CD4-positive, CD25-positive, alpha-beta regulatory T cell (primary cell): ENCODE measurements around the gene MAGI2. TPM values are rescaled to one million over a fixed set of nuclear protein-coding genes. Genes with fewer than 3 reads are reported as not detected.

Experiments
- ATAC-seq, 2 donors: fragments of 150-1000 bp; cut with Tn5 transposase; one replicate each; pipeline ENCODE4 v1.10.0; 2021; ENCODE audit warnings: low read depth in 2 of 2, moderate number of reproducible peaks in 2 of 2, moderate library complexity in 1 of 2
- DNase-seq, 3 donors: peaks; one replicate each; pipeline versions ENCODE4 v3.0.0 to v3.0.0-alpha.2; 2012 to 2022; ENCODE audit warnings: mixed read lengths in 1 of 3
- H3K27ac ChIP-seq: one replicate; pipeline ENCODE4 v1.7.0; 2013; ENCODE audit warnings: mild to moderate bottlenecking, low read length; ENCODE audit not compliant: insufficient read depth, poor library complexity, severe bottlenecking
- H3K27me3 ChIP-seq: one replicate; pipeline ENCODE4 v1.7.0; 2013; ENCODE audit warnings: low read length; ENCODE audit not compliant: control insufficient read depth, insufficient read depth
- H3K36me3 ChIP-seq: one replicate; pipeline ENCODE4 v1.7.0; 2013; ENCODE audit warnings: mild to moderate bottlenecking, low read length, moderate library complexity; ENCODE audit not compliant: control insufficient read depth, insufficient read depth
- H3K4me1 ChIP-seq: 2 replicates; pipeline ENCODE4 v1.7.0; 2013; ENCODE audit warnings: mild to moderate bottlenecking, low read length; ENCODE audit not compliant: insufficient read depth, control insufficient read depth, poor library complexity, severe bottlenecking
- H3K4me3 ChIP-seq: one replicate; pipeline ENCODE4 v1.7.0; 2013; ENCODE audit warnings: low read depth, mild to moderate bottlenecking, low read length, moderate library complexity
- H3K9me3 ChIP-seq, 2 experiments: 1 replicate in 1 of 2; 2 replicates in 1 of 2; pipeline ENCODE4 v1.7.0; 2013; ENCODE audit warnings: low read length in 2 of 2, mild to moderate bottlenecking in 1 of 2, moderate library complexity in 1 of 2; ENCODE audit not compliant: control insufficient read depth in 2 of 2
- H3K27ac Mint-ChIP-seq, 3 donors: one replicate each; pipeline ENCODE4 v1.8.0; 2020 to 2022; ENCODE audit warnings: mild to moderate bottlenecking in 3 of 3, mixed read lengths in 3 of 3, moderate library complexity in 2 of 3
- H3K27me3 Mint-ChIP-seq: one replicate; pipeline ENCODE4 v1.8.0; 2022; ENCODE audit warnings: mild to moderate bottlenecking, mixed read lengths
- H3K36me3 Mint-ChIP-seq: one replicate; pipeline ENCODE4 v1.8.0; 2020; ENCODE audit warnings: mixed read lengths
- H3K4me1 Mint-ChIP-seq, 4 donors: one replicate each; pipeline ENCODE4 v1.8.0; 2020 to 2022; ENCODE audit warnings: mixed read lengths in 4 of 4, mild to moderate bottlenecking in 1 of 4
- H3K4me3 Mint-ChIP-seq, 4 donors: one replicate each; pipeline ENCODE4 v1.8.0; 2020 to 2022; ENCODE audit warnings: mild to moderate bottlenecking in 4 of 4, mixed read lengths in 4 of 4, moderate library complexity in 3 of 4
- H3K9me3 Mint-ChIP-seq, 7 donors: one replicate each; pipeline ENCODE4 v1.8.0; 2020 to 2022; ENCODE audit warnings: mixed read lengths in 7 of 7, mild to moderate bottlenecking in 3 of 7, moderate library complexity in 2 of 7
- polyA plus RNA-seq, 4 donors: library from polyadenylated mRNA; unstranded; fragments of 300-500 nt; fragmentation: Illumina TruSeq; gene quantifications; one replicate each; pipeline ENCODE4 v1.2.3, GENCODE V29; 2021
- total RNA-seq: library from RNA; stranded (reverse); gene quantifications from one replicate; pipeline ENCODE4 v1.2.3, GENCODE V29; 2022

Gene MAGI2
- total and polyA plus RNA-seq, 5 donors from 2014 or later, result not detected

DNA sequence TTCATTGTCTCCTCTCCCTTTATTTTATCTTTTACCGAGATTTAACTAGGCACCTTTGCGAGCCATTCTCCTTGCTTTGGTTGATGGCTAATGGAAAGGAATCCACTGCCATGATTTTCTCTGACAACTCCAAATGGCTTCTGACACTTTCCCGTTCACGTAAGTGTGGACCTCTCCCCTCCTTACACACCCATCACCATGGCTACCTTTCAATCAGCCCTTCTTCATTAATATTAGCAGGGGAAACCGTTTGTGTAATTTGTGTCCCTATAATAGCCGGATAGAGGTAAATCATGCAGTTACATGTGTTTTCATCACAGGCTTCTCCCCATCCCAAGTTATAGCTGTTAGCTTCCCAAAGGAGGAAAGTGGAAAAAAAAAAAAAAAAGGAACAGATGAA is 767.3 kb downstream of the MAGI2 start:
- peaks cover 0 to 6% (median 2%) of the 10 kb centered on the region in 7 donors for H3K9me3 Mint-ChIP-seq
- H3K27ac Mint-ChIP-seq, result no peak overlapping the region
- no peaks in the 10 kb centered on the region for H3K4me1 Mint-ChIP-seq
- H3K27me3 ChIP-seq, result no peaks in the 10 kb centered on the region
- ATAC-seq (no peak), DNase-seq (no peak)
- H3K27me3 Mint-ChIP-seq, result no peaks in the 10 kb centered on the region
- no peaks in the 10 kb centered on the region for H3K9me3 ChIP-seq
- H3K36me3 Mint-ChIP-seq, result no peaks in the 10 kb centered on the region
- no peak overlapping the region for H3K4me3 Mint-ChIP-seq
- no peaks in the 10 kb centered on the region for H3K36me3 ChIP-seq
- no peak overlapping the region for H3K27ac ChIP-seq
- no peaks in the 10 kb centered on the region for H3K4me1 ChIP-seq
- no peak overlapping the region for H3K4me3 ChIP-seq

DNA sequence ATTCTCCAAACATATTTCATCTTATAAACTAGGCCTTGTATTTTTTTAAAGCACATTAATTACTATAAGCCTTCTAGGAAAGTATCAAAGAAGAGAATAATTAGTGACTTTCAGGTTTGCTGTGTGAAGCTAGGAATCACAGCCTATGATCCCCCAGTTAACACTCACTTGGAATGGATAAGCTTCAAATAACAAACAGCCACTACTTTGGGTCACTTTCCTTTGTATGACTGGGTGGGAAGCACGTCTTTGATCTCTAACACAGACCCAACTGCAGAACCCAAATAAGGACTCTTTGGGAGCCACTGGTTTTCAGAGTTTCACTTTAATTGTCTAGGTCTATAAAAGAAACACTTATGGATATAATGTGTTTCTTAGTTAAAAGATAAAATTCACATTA is 769.3 kb downstream of the MAGI2 start:
- Histone ChIP-seq H3K4me1 (no peaks in the 10 kb centered on the region), H3K27ac (no peak overlapping the region), H3K27me3 (no peaks in the 10 kb centered on the region), H3K36me3 (no peaks in the 10 kb centered on the region), H3K9me3 (no peaks in the 10 kb centered on the region), H3K4me3 (no peak overlapping the region)
- Mint-ChIP-seq H3K36me3 (no peaks in the 10 kb centered on the region), H3K27ac (no peak overlapping the region), H3K9me3 (peaks cover 0 to 6% (median 0%) of the 10 kb centered on the region in 7 donors), H3K27me3 (no peaks in the 10 kb centered on the region), H3K4me1 (no peaks in the 10 kb centered on the region), H3K4me3 (no peak overlapping the region)
- ATAC-seq (no peak), DNase-seq (no peak)

DNA sequence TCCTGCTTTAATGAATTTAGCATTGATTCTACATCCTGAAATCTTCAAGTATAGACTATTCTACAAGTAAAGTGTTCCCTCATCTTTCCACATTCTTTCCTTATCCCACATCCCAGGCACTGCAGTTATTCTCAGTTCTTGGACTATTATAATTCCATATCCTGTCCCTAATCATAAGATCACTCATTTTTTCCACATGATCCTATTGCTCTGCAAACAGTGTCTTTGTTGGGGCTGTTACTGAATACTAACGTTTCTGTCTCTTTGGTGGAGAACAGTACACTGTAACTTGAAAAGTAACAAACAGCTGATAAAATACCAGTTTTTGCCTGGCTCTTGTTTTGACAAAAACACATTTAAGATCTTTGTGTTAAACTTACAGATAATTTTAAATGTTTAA is 769.9 kb downstream of the MAGI2 start:
- no peaks in the 10 kb centered on the region for H3K4me1 ChIP-seq
- H3K36me3 ChIP-seq, result no peaks in the 10 kb centered on the region
- ATAC-seq (no peak), DNase-seq (no peak)
- H3K27ac Mint-ChIP-seq, result no peak overlapping the region
- no peaks in the 10 kb centered on the region for H3K27me3 ChIP-seq
- peaks cover 0 to 6% (median 2%) of the 10 kb centered on the region in 7 donors for H3K9me3 Mint-ChIP-seq
- no peak overlapping the region for H3K27ac ChIP-seq
- H3K36me3 Mint-ChIP-seq, result no peaks in the 10 kb centered on the region
- no peak overlapping the region for H3K4me3 Mint-ChIP-seq
- no peak overlapping the region for H3K4me3 ChIP-seq
- H3K4me1 Mint-ChIP-seq, result no peaks in the 10 kb centered on the region
- no peaks in the 10 kb centered on the region for H3K27me3 Mint-ChIP-seq
- no peaks in the 10 kb centered on the region for H3K9me3 ChIP-seq

DNA sequence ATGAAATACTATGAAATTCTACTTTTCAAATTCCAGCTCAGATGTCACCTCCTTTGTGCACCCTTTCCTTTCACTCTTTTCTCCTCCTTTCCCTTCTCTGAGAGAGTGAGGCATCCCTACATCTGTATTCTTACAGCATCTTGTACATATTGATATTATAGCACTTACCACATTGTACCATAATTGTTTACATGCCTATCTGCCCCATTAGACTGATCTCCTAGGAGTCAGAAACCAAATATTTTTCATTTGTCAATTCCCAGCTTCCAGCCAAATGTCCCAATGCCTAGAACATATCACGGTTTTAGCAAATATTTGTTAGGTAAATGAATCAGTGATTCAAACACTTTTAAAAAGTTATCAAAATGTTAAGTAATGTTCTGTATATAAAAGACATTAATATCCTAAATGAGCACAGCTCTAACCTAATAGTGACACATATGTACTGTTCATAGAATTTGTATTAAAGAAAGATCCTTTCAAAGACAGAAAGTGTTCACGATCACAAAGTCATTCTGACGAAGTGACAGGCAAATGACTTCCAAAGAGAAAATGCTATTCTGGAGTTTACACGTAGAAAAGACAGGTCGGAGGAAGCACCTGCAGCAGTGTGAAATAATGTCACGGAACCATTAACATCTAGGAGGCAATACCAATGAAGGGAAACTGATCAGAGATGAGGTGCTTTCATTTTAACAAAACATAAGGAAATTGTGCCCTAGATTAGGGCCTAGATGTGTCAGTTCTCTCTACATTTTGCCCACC is 774.2 kb downstream of the MAGI2 start:
- H3K27me3 Mint-ChIP-seq, result no peaks in the 10 kb centered on the region
- H3K4me3 Mint-ChIP-seq, result no peak overlapping the region
- H3K27ac Mint-ChIP-seq, result no peak overlapping the region
- Histone ChIP-seq H3K27ac (no peak overlapping the region), H3K9me3 (no peaks in the 10 kb centered on the region), H3K4me3 (no peak overlapping the region), H3K4me1 (no peaks in the 10 kb centered on the region), H3K27me3 (no peaks in the 10 kb centered on the region), H3K36me3 (no peaks in the 10 kb centered on the region)
- H3K4me1 Mint-ChIP-seq, result no peaks in the 10 kb centered on the region
- H3K36me3 Mint-ChIP-seq, result no peaks in the 10 kb centered on the region
- DNase-seq, result no peak
- peaks cover 0 to 4% (median 2%) of the 10 kb centered on the region in 7 donors for H3K9me3 Mint-ChIP-seq
- ATAC-seq, result no peak

DNA sequence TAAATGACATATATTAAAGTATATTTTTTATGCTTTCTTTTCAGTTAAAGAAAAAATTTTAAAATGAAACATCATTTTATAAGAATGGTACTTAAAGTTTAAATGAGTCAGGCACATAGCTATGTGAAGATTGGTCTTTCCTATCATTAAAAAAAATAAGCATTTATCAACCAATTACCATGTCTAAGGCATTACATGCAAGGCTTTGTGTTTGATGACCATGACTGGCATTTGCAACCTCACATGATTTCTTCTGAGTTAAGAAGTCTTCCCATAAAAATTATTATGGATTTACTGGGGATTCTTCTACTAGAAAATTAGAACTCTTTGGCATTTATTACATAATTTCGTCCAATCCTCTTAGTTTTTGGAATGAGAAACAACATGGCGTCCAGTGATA is 776.1 kb downstream of the MAGI2 start:
- Mint-ChIP-seq H3K36me3 (no peaks in the 10 kb centered on the region), H3K27ac (no peak overlapping the region)

DNA sequence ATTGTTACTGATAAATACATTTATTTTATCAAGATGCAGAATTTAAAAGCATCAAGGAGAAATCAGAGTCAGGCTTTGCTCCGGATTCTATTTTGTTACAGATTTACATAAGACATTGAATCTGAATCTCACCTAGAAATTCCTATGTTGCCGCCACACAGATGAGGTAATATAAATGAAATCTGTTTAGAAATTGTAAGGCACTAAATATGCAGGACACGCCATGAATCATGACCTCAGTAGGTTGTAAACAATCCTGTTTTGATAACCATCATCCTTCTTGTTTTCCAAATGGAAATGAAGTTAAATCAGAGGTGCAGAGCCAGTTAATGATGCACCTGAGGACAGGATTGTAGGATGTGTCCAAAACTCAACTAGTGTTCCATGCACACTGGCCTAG is 778.0 kb downstream of the MAGI2 start:
- Mint-ChIP-seq H3K4me3 (no peak overlapping the region), H3K36me3 (no peaks in the 10 kb centered on the region), H3K4me1 (no peaks in the 10 kb centered on the region), H3K27ac (no peak overlapping the region), H3K9me3 (peaks cover 0 to 4% (median 1%) of the 10 kb centered on the region in 7 donors), H3K27me3 (no peaks in the 10 kb centered on the region)
- H3K4me3 ChIP-seq, result no peak overlapping the region
- H3K36me3 ChIP-seq, result no peaks in the 10 kb centered on the region
- no peaks in the 10 kb centered on the region for H3K9me3 ChIP-seq
- no peaks in the 10 kb centered on the region for H3K27me3 ChIP-seq
- ATAC-seq (no peak), DNase-seq (no peak)
- no peaks in the 10 kb centered on the region for H3K4me1 ChIP-seq
- no peak overlapping the region for H3K27ac ChIP-seq

More for the DNA sequence above, 776.1 kb downstream of the MAGI2 start:
- no peaks in the 10 kb centered on the region for H3K27me3 Mint-ChIP-seq
- Histone ChIP-seq H3K27ac (no peak overlapping the region), H3K27me3 (no peaks in the 10 kb centered on the region), H3K36me3 (no peaks in the 10 kb centered on the region), H3K4me3 (no peak overlapping the region), H3K9me3 (no peaks in the 10 kb centered on the region), H3K4me1 (no peaks in the 10 kb centered on the region)
- DNase-seq, result no peak
- H3K9me3 Mint-ChIP-seq, result peaks cover 0 to 4% (median 2%) of the 10 kb centered on the region in 7 donors
- ATAC-seq, result no peak
- no peak overlapping the region for H3K4me3 Mint-ChIP-seq
- H3K4me1 Mint-ChIP-seq, result no peaks in the 10 kb centered on the region

DNA sequence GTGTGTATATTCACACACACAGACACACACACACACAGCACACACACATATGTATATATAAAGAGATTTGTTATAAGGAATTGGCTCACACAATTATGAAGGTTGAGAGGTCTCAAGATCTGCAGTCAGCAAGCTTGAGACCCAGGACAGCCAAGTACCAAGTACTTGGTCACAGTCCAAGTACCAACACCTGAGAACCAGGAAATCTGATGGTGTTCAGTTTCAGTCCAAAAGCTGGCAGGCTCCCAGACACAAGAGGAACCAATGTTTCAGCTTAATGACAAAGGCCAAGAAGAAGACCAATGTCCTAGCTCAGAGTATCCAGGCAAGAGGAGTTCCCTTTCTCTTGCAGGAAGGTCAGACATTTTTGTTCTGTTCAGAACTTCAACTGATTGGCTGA is 780.2 kb downstream of the MAGI2 start:
- no peaks in the 10 kb centered on the region for H3K27me3 ChIP-seq
- no peak for ATAC-seq
- Mint-ChIP-seq H3K4me3 (no peak overlapping the region), H3K27ac (no peak overlapping the region), H3K4me1 (no peaks in the 10 kb centered on the region), H3K36me3 (no peaks in the 10 kb centered on the region), H3K9me3 (peaks cover 0 to 5% (median 0%) of the 10 kb centered on the region in 7 donors), H3K27me3 (no peaks in the 10 kb centered on the region)
- DNase-seq, result no peak
- H3K4me1 ChIP-seq, result no peaks in the 10 kb centered on the region
- H3K4me3 ChIP-seq, result no peak overlapping the region
- H3K9me3 ChIP-seq, result no peaks in the 10 kb centered on the region
- H3K36me3 ChIP-seq, result no peaks in the 10 kb centered on the region
- no peak overlapping the region for H3K27ac ChIP-seq

- no peaks in the 10 kb centered on the region for H3K4me1 Mint-ChIP-seq
Observed at GRCh38 chr7:78662939-78663338, 790.5 kb downstream of the MAGI2 start.

More at GRCh38 chr7:78662939-78663338, 790.5 kb downstream of the MAGI2 start:
- H3K9me3 Mint-ChIP-seq, result peaks cover 2 to 18% (median 5%) of the 10 kb centered on the region in 7 donors
- Histone ChIP-seq H3K36me3 (no peaks in the 10 kb centered on the region), H3K9me3 (no peaks in the 10 kb centered on the region), H3K4me3 (no peak overlapping the region), H3K27me3 (no peaks in the 10 kb centered on the region), H3K27ac (no peak overlapping the region), H3K4me1 (no peaks in the 10 kb centered on the region)
- H3K27me3 Mint-ChIP-seq, result no peaks in the 10 kb centered on the region
- no peak overlapping the region for H3K27ac Mint-ChIP-seq
- ATAC-seq (no peak), DNase-seq (no peak)
- no peak overlapping the region for H3K4me3 Mint-ChIP-seq
- no peaks in the 10 kb centered on the region for H3K36me3 Mint-ChIP-seq
